SH-SY5Y (cell line): Measurements from ENCODE around the gene FOXP1.

ENCODE experiments used
- GATA2 ChIP-seq: IDR thresholded peaks from 2 replicates; pipeline ENCODE4 v1.6.1; 2011; ENCODE audit warnings: mild to moderate bottlenecking, low read depth, low read length
- GATA3 ChIP-seq: IDR thresholded peaks from 2 replicates; pipeline ENCODE4 v1.6.1; 2011; ENCODE audit warnings: low read depth, mild to moderate bottlenecking, low read length, moderate library complexity

GRCh38 chr3:71492566-71492965 is 91.0 kb downstream of the FOXP1 start:
- TF ChIP-seq GATA3 (no peak), GATA2 (no peak)
